Erythroblast (primary cell): ENCODE results near the gene FGD5.

Experiments used
- GATA1 ChIP-seq: IDR thresholded peaks from 2 replicates; pipeline ENCODE4 v1.6.1; 2011; ENCODE audit warnings: low read depth, mild to moderate bottlenecking, control low read depth, low read length, moderate library complexity
- POLR2A ChIP-seq: IDR thresholded peaks from 2 replicates; pipeline ENCODE4 v1.6.1; 2011; ENCODE audit warnings: mild to moderate bottlenecking, low read length

DNA sequence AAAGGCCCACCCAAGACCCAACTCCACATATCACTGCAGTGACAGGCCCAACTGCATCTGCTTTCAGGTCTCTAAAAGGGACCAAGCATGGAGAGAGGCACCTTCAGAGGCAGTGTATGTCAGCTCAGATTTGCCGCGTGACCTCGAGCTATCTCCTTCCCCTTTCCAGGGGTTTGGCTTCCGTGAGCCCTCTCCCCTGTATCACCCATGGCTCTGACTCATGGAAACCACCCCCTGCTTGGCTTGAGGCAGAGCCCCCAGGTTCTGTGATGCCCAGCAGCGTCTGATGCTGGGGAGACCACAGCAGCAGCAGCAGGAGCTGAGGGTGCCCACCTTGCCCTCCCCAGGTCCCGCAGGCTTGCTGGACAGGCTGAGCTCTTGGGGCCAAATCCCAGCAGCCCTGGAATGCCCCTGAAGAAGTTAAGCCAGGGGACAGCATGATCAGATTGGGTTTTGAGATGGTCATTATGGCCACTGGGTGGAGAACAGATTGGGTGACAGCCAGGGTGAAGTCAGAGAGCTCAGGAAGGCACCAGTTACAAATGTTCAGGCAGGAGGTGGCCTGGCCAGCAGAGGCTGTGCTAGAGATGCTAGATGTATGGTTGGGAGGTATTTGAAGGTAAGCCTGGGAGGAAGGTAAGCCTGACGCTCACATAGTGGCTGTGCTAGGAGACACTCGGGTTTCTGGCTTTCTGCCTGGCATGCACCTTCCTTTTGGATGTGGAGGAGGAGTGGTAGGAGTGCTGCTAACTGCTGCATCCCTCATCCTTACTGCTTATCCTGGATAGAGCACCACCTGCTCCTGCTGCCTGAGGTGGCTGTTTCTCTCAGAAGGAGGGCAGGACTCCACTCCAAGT is 42.9 kb downstream of the FGD5 start:
- no peak for TF ChIP-seq POLR2A
- no peak for TF ChIP-seq GATA1
